Activated CD8-positive, alpha-beta T cell treated with anti-CD3 and anti-CD28 coated beads, Interleukin-2, amount 10 ng/mL, durations not matched to agents 7 days and 5 days (primary cell): ENCODE results near the gene ZNF507. TPM values are rescaled to one million over a fixed set of nuclear protein-coding genes. Genes with fewer than 3 reads are reported as not detected.
"Not testable (repeated sequence)": the region's sequence is repeated elsewhere in the genome, so short reads cannot be mapped to it uniquely, and the experiment has no call there.

ENCODE experiments used
- ATAC-seq: fragments of 150-1000 bp; cut with Tn5 transposase; one replicate; pipeline ENCODE4 v1.10.0; 2021; ENCODE audit warnings: moderate library complexity
- CTCF ChIA-PET: fragments of 350-600 bp; sonication (Branson Sonifier 250); formaldehyde crosslinking; loops from one replicate; lab custom pipeline; 2021; ENCODE audit warnings: antibody characterized with exemption; lab: Charles Lee
- POLR2A ChIA-PET: fragments of 350-600 bp; sonication (Branson Sonifier 250); formaldehyde crosslinking; loops from one replicate; lab custom pipeline; 2021; ENCODE audit warnings: antibody characterized with exemption; lab: Charles Lee
- DNase-seq: peaks from one replicate; pipeline ENCODE4 v3.0.0-alpha.2; 2020
- H3K27ac Mint-ChIP-seq: one replicate; pipeline ENCODE4 v1.8.0; 2021; ENCODE audit warnings: mild to moderate bottlenecking, mixed read lengths
- H3K27me3 Mint-ChIP-seq: one replicate; pipeline ENCODE4 v1.8.0; 2021; ENCODE audit warnings: low read depth, mixed read lengths
- H3K36me3 Mint-ChIP-seq: one replicate; pipeline ENCODE4 v1.8.0; 2021; ENCODE audit warnings: low read depth, mixed read lengths
- H3K4me1 Mint-ChIP-seq: one replicate; pipeline ENCODE4 v1.8.0; 2021; ENCODE audit warnings: low read depth, mixed read lengths
- H3K4me3 Mint-ChIP-seq: one replicate; pipeline ENCODE4 v1.8.0; 2021; ENCODE audit warnings: mild to moderate bottlenecking, mixed read lengths
- H3K9me3 Mint-ChIP-seq: one replicate; pipeline ENCODE4 v1.8.0; 2022; ENCODE audit warnings: mixed read lengths; ENCODE audit not compliant: insufficient read depth
- total RNA-seq, 2 experiments: library from RNA; stranded (reverse); gene quantifications; one replicate each; pipeline ENCODE4 v1.2.3, GENCODE V29; 2021

ZNF507 gene
- total RNA-seq, 2 experiments from 2014 or later: 25.8 to 28.0 TPM

DNA sequence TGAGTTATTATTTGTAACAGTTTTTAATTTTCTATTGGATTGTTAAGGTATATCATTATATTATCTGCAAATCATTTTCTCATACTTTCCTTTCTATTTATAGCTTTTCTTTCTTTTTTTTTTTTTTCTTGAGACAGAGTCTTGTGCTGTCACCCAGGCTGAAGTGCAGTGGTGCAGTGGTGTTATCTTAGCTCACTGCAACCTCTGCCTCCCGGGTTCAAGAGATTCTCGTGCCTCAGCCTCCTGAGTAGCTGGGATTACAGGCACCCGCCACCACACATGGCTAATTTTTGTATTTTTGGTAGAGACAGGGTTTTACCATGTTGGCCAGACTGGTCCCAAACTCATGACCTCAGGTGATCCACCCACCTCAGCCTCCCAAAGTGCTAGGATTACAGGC, 29.0 kb downstream of the ZNF507 start:
- DNase-seq, H3K27ac Mint-ChIP-seq, ATAC-seq, H3K4me1 Mint-ChIP-seq, POLR2A ChIA-PET, CTCF ChIA-PET, H3K9me3 Mint-ChIP-seq, H3K4me3 Mint-ChIP-seq, H3K27me3 Mint-ChIP-seq: not testable (repeated sequence)
- peaks cover 60% of the 10 kb centered on the region for H3K36me3 Mint-ChIP-seq

GRCh38 chr19:32377088-32377487, 31.7 kb downstream of the ZNF507 start:
- CTCF ChIA-PET, H3K27me3 Mint-ChIP-seq, DNase-seq, H3K4me3 Mint-ChIP-seq, POLR2A ChIA-PET, H3K9me3 Mint-ChIP-seq, ATAC-seq, H3K4me1 Mint-ChIP-seq, H3K27ac Mint-ChIP-seq: not testable (repeated sequence)
- H3K36me3 Mint-ChIP-seq: peaks cover 55% of the 10 kb centered on the region

DNA sequence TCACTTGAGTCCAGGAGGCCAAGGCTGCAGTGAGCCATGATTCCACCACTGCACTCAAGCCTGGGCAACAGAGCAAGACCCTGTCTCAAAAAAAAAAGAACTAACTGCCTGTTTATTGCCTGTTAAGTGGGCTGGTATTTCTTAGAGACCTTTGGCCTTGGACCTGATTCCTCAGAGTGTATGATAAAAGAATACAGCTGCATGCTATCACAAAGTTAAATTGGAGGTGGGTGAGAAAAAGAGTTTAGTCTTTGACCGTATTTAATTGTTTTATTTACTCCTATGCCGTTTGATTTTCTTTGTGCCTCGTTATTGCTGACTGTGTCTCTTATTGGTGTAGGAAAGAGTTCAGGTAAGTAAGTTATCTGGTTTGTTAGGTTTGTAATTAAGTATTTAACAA, 34.9 kb downstream of the ZNF507 start:
- DNase-seq: no peak
- Mint-ChIP-seq H3K9me3 (no peaks in the 10 kb centered on the region), H3K4me3 (no peak overlapping the region), H3K36me3 (peaks cover 44% of the 10 kb centered on the region), H3K27me3 (no peaks in the 10 kb centered on the region), H3K4me1 (peaks cover 7% of the 10 kb centered on the region), H3K27ac (no peak overlapping the region)
- ChIA-PET POLR2A (no interaction called here), CTCF (no interaction called here)
- no peak for ATAC-seq

DNA sequence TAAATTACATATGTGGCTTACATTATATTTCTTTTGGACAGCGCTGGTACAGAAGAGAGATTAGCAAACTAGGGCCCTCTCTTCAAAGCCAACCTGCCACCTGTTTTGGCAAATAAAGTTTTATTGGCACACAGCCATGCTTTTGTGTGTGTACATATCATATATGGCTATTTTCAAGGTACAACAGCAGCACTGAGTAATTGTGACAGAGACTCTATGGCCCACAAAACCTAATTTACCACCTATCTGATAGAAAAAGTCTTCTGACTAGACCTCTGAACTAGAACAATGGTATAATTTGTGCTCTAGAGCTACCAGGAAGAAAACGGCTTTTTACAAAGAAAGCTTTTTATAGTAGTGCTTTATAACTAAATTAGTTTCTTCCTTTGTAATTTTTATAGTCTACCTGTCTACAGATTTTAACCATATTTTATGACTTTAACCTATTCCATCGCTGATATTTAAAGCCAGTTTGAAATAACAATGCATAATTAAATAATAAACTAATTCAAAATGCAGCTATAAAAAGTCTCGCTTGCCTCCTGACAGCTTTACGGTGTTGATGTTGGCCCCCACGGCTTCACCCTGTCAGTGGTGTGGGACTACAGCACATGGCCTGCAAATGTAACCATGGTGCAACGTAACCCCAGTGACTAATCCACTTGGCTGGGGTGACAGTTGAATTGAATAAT, 42.4 kb downstream of the ZNF507 start:
- no peak for ATAC-seq
- peaks cover 4% of the 10 kb centered on the region for H3K4me1 Mint-ChIP-seq
- H3K27me3 Mint-ChIP-seq: no peaks in the 10 kb centered on the region
- ChIA-PET CTCF (interaction anchor here (0.9 to 1.5 kb wide), 2 partner anchors 22 to 30 kb away, joined by 3 to 5 read pairs; no protein-coding TSS in a partner anchor), POLR2A (interaction anchor here (0.7 to 1.2 kb wide), 2 partner anchors 17 kb away, joined by 5 to 6 read pairs; partner anchors contain the start of gene DPY19L3)
- no peak for DNase-seq
- no peak overlapping the region for H3K4me3 Mint-ChIP-seq
- no peaks in the 10 kb centered on the region for H3K9me3 Mint-ChIP-seq
- no peak overlapping the region for H3K27ac Mint-ChIP-seq
- peaks cover 15% of the 10 kb centered on the region for H3K36me3 Mint-ChIP-seq

GRCh38 chr19:32388393-32388855, 43.0 kb downstream of the ZNF507 start:
- ChIA-PET POLR2A (interaction anchor here (0.7 kb wide), 1 partner anchor 17 kb away, joined by 5 read pairs; no protein-coding TSS in a partner anchor), CTCF (no interaction called here)
- H3K4me3 Mint-ChIP-seq: no peak overlapping the region
- H3K36me3 Mint-ChIP-seq: peaks cover 11% of the 10 kb centered on the region
- H3K4me1 Mint-ChIP-seq: peaks cover 2% of the 10 kb centered on the region
- H3K27me3 Mint-ChIP-seq: no peaks in the 10 kb centered on the region
- H3K9me3 Mint-ChIP-seq: no peaks in the 10 kb centered on the region
- no peak for DNase-seq
- ATAC-seq: no peak
- H3K27ac Mint-ChIP-seq: no peak overlapping the region

- POLR2A ChIA-PET: no interaction called here
Observed at GRCh38 chr19:32392901-32393300, 47.5 kb downstream of the ZNF507 start.

GRCh38 chr19:32396046-32396652, 50.7 kb downstream of the ZNF507 start:
- peaks cover 2% of the 10 kb centered on the region for H3K4me1 Mint-ChIP-seq
- H3K27ac Mint-ChIP-seq: no peak overlapping the region
- DNase-seq (no peak), ATAC-seq (peak; percentile 44)
- ChIA-PET CTCF (no interaction called here), POLR2A (interaction anchor here (0.7 to 1.7 kb wide), 2 partner anchors 8 to 9 kb away, joined by 4 to 7 read pairs; partner anchors contain the start of gene DPY19L3)
- H3K27me3 Mint-ChIP-seq: no peaks in the 10 kb centered on the region
- H3K4me3 Mint-ChIP-seq: no peak overlapping the region
- H3K9me3 Mint-ChIP-seq: no peaks in the 10 kb centered on the region
- no peaks in the 10 kb centered on the region for H3K36me3 Mint-ChIP-seq

More at GRCh38 chr19:32392901-32393300, 47.5 kb downstream of the ZNF507 start:
- DNase-seq: no peak
- Mint-ChIP-seq H3K4me1 (peaks cover 2% of the 10 kb centered on the region), H3K27me3 (no peaks in the 10 kb centered on the region), H3K9me3 (no peaks in the 10 kb centered on the region), H3K36me3 (peaks cover 3% of the 10 kb centered on the region), H3K4me3 (no peak overlapping the region), H3K27ac (no peak overlapping the region)
- CTCF ChIA-PET: no interaction called here
- ATAC-seq: no peak

DNA sequence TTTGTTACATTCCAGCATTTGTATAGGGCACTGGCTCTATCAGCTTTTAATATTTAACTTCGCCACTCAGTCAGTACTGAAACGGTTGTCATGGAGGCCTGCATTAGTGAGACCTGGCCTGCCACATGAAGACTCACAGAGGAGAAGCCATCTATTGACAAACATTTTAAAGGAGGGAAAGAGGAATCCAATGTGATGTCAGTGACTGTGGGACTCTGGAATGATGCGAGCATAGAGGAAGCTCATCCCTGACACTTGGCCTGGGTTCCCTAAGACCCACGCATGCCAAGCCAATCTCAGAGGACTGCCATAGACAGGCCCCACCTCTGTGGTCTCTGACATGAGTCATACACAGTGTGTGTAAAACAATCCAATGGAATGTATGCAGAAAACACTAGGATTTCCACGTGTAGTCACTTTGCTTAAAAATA, 52.3 kb downstream of the ZNF507 start:
- Mint-ChIP-seq H3K4me1 (no peaks in the 10 kb centered on the region), H3K27ac (no peak overlapping the region), H3K36me3 (no peaks in the 10 kb centered on the region), H3K9me3 (no peaks in the 10 kb centered on the region), H3K27me3 (no peaks in the 10 kb centered on the region), H3K4me3 (no peak overlapping the region)
- no peak for ATAC-seq
- CTCF ChIA-PET: no interaction called here
- no peak for DNase-seq
- POLR2A ChIA-PET: no interaction called here

DNA sequence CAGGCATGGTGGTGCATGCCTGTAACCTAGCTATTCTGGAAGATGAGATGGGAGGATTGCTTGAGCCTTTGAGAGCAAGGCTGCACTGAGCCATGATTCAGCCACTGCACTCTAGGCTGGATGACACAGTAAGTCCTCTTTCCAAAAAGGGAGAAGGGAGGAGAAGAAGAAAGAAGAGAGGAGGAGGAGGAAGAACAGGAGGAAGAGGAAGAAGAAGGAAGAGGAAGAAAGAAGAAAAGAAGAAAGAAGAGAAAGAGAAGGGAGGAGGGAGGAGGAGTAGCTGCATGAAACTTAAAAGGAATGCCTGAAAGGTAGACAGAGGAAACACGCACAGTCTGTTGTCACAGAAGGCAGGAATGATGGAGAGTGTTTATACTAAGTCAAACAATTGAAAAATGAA, 56.6 kb downstream of the ZNF507 start:
- DNase-seq: no peak
- Mint-ChIP-seq H3K27ac (no peak overlapping the region), H3K27me3 (no peaks in the 10 kb centered on the region), H3K9me3 (no peaks in the 10 kb centered on the region), H3K36me3 (no peaks in the 10 kb centered on the region), H3K4me1 (peaks cover 15% of the 10 kb centered on the region), H3K4me3 (no peak overlapping the region)
- CTCF ChIA-PET: no interaction called here
- POLR2A ChIA-PET: no interaction called here
- no peak for ATAC-seq

- ChIA-PET POLR2A (interaction anchor here (2.8 kb wide), 1 partner anchor 57 kb away, joined by 15 read pairs; the partner anchor contains the start of gene ZNF507), CTCF (no interaction called here)
- DNase-seq (no peak), ATAC-seq (no peak)
- H3K27ac Mint-ChIP-seq: no peak overlapping the region
- peaks cover 5% of the 10 kb centered on the region for H3K36me3 Mint-ChIP-seq
- H3K4me1 Mint-ChIP-seq: peaks cover 17% of the 10 kb centered on the region
- no peaks in the 10 kb centered on the region for H3K9me3 Mint-ChIP-seq
- peak overlapping the region; percentile 81 for H3K4me3 Mint-ChIP-seq
- H3K27me3 Mint-ChIP-seq: no peaks in the 10 kb centered on the region
Observed at GRCh38 chr19:32403291-32403995, 58.0 kb downstream of the ZNF507 start.

GRCh38 chr19:32404213-32404932, 59.0 kb downstream of the ZNF507 start:
- H3K4me1 Mint-ChIP-seq: peaks cover 17% of the 10 kb centered on the region
- POLR2A ChIA-PET: interaction anchor here (0.6 to 2.8 kb wide), 6 partner anchors 9 to 297 kb away, joined by 3 to 15 read pairs (median 4); partner anchors contain the start of gene ZNF507
- H3K4me3 Mint-ChIP-seq: peak overlapping the region; percentile 81
- peaks cover 9% of the 10 kb centered on the region for H3K36me3 Mint-ChIP-seq
- CTCF ChIA-PET: no interaction called here
- H3K27me3 Mint-ChIP-seq: no peaks in the 10 kb centered on the region
- no peak for DNase-seq
- H3K27ac Mint-ChIP-seq: peak overlapping the region; percentile 93
- no peak for ATAC-seq
- no peaks in the 10 kb centered on the region for H3K9me3 Mint-ChIP-seq
